Left colon (tissue), 2 donors: ENCODE data around the gene RAB11FIP4. TPM values are rescaled to one million over a fixed set of nuclear protein-coding genes. Genes with fewer than 3 reads are reported as not detected.

Source experiments
- ATAC-seq: fragments of 200-7000 bp; cut with Tn5 transposase; one replicate; pipeline ENCODE4 v1.9.1; 2020; ENCODE audit warnings: mild to moderate bottlenecking, moderate library complexity
- DNase-seq, 2 donors: peaks; one replicate each; pipeline ENCODE4 v3.0.0-alpha.2; 2020
- intact Hi-C, 2 donors: fragments of 100-400 bp; cut with DNase I in 1 of 2; cut with micrococcal nuclease in 1 of 2; formaldehyde crosslinking; loops; one replicate each; pipeline versions ENCODE4 v1.11.2 to v1.14.0; 2022; cut with DNase I, micrococcal nuclease
- total RNA-seq, 2 donors: library from RNA; stranded (reverse); fragmentation: NEBNext Ultra II Directional; extraction: Animal tissue kit (Norgen Biotek cat#: 25700); gene quantifications; one replicate each; pipeline ENCODE4 v1.2.1, GENCODE V29; 2021
- donor health status: DM: no; HTN: no; CAD: no.
- donor health status: DM: yes; HTN: yes; CAD: no.

RAB11FIP4 gene
- total RNA-seq, 2 donors from 2014 or later: 42.5 to 46.9 TPM

DNA sequence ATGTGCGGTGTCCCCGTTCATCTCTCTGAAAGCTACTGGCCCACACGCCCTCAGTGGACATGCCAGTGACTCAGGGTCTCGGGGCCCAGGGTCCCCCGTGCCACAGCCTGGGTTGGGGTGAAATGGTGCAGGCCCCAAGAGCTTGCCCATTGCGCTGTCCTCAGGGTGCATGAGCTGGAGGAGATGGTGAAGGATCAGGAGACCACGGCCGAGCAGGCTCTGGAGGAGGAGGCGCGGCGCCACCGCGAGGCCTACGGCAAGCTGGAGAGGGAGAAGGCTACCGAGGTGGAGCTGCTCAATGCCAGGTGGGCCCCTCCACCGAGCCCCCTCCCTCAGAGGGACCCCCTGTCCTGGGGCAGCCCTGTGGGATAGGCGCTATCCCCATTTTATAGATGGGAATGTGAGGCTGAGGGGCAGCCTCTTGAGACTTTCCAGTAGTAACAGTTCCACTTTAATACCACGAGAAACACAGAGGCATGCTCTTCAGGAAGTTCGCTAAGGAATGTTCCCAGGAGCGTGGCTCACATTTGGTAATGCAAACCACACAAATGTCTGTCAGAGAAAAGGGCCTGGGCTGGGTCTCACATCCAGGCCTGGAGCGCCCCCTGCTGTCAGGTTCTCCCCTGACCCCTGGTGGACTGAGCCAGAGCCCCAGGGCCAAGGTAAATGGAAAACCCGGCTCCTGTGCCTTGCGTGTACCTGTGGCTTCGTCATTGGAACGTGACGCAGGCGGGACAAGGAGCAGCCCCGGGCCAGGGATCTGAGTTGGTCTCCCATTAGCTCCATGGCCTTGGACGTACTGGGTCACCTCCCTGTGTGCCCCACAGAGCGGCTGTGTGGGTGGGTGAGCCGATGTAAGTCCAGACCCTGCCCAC, 133.7 kb downstream of the RAB11FIP4 start:
- DNase-seq: peak; percentile 76 to 96
- peak; percentile 86 for ATAC-seq
- intact Hi-C loops: loop anchor here (5.0 kb wide), 1 partner anchor 88 kb away; no protein-coding TSS in a partner anchor

DNA sequence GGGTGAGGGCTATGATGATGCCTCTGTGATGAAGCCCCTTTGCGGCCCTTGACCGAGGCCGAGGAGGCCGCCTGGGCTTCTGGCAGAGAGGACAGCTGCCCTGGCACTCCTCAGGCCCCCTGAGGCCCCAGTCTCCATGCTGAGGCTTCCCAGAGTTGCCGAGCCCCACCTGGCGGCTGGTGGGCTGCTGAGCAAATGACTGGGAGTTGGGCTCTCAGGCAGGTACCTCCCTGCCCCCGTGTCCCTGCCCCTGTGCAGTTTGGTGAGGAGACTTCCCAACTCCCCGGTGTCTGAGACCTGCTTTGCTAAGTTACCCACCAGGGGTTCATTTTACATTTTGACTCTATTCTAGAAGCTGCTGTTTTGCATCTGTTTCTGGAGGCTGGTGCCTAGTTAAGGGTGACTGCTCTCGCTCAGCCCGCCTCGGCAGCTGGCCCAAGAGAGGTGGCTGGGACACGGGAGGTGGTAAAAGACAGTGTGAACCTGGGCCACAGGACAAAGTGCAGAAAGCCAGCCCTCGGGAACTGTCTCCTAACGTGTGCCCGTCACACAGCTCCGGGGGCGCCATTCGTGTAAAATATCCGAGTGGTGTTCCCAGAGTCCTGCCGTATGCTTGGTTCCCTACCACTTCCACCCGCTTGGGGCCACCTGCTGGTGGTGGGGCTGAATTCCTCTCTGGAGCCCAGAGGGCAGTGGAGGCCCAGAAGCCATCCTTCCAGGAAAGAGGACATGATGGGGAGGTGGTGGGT, 134.5 kb downstream of the RAB11FIP4 start:
- DNase-seq (no peak), ATAC-seq (peak; percentile 34)
- intact Hi-C loops: loop anchor here (5.0 kb wide), 1 partner anchor 89 kb away; no protein-coding TSS in a partner anchor

DNA sequence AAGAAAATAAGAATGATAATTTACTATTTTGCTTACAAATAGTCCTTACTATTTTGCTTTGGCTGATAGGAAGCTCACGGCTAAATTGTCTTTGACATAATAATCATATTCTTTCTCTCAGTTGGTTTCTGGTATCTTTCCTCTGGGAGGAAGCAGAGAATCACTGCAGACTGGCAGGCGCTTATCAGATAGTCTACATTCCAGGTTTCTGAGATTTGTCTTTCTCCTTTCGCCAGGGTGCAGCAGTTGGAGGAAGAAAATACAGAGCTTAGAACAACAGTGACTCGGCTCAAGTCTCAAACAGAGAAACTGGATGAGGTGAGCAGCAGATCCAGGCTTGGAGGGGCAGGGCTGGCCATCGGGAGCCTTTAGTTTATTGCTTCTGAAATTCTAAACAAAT, 136.1 kb downstream of the RAB11FIP4 start:
- intact Hi-C loops: loop anchor here (5.0 kb wide), 1 partner anchor 90 kb away; no protein-coding TSS in a partner anchor
- ATAC-seq (no peak), DNase-seq (no peak)

DNA sequence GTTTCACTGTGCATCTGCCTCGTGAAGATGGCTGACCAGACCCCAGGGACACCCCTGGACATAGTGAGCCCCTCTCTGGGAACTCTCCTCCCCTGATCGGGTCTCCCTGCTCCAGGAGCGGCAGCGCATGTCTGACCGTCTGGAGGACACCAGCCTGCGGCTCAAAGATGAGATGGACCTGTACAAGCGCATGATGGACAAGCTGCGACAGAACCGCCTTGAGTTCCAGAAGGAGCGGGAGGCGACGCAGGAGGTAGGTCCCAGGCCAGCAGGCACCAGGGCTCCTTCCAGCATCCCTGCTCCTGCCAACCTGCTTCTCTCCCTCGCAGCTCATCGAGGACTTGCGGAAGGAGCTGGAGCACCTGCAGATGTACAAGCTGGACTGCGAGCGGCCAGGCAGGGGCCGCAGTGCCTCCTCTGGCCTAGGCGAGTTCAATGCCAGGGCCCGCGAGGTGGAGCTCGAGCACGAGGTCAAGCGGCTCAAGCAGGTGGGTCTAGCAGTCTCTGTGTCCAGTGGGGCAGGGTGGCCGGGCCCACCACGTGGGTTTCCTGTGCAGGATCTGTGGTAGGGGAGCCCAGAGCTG, 136.9 kb downstream of the RAB11FIP4 start:
- ATAC-seq: no peak
- intact Hi-C loops: loop anchor here (5.0 kb wide), 1 partner anchor 91 kb away; no protein-coding TSS in a partner anchor
- no peak for DNase-seq

DNA sequence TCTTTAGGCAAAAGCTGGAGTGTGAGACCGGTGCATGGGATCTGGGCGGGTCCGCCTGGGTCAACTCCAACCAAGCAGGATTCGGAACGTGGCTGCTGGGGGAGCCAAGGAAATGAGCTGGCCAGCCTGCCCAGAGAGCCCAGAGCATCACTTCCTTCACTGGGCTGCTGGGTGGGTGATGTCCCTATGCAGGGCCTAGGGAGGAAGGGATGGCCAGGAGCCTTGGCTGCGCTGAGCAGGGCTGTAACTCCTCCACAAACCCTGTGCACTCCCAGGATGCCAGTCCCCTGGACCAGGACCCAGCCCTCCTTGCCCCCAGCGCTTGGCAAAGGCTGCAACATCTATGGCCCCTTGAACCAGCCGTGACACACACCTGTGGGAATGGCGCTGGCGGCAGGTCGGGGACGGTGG, 138.4 kb downstream of the RAB11FIP4 start:
- intact Hi-C loops: loop anchor here (5.0 kb wide), 1 partner anchor 93 kb away; no protein-coding TSS in a partner anchor
- DNase-seq (no peak), ATAC-seq (no peak)

DNA sequence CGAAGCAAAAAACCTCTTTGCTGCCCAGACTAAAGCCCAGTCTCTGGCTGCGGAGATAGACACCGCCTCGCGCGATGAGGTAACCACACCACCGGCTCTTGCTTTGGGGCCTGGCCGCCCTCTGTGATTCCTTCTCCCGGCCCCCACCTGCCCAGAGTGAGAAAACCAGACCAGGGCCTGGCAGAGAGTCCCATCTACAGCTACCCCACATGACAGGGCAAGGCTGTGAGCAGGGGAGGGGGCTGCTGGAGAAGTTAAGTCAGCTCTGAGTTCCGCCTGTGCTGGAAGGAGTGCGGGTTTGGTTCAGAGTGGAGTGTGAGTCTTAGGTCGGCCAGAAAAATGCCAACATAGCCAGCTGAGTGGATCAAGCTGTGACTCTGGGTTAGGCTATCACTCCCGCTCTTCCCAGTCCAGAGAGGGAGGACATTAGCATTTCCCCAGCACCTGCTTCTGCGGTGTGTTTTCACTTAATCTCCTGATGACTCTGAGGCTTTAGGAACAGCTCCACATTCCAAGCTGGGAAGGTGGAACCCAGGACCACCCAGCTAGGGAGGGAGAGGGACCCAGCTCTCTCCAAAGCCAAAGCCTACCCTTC, 139.0 kb downstream of the RAB11FIP4 start:
- intact Hi-C loops: no loop called here
- ATAC-seq (no peak), DNase-seq (no peak)

DNA sequence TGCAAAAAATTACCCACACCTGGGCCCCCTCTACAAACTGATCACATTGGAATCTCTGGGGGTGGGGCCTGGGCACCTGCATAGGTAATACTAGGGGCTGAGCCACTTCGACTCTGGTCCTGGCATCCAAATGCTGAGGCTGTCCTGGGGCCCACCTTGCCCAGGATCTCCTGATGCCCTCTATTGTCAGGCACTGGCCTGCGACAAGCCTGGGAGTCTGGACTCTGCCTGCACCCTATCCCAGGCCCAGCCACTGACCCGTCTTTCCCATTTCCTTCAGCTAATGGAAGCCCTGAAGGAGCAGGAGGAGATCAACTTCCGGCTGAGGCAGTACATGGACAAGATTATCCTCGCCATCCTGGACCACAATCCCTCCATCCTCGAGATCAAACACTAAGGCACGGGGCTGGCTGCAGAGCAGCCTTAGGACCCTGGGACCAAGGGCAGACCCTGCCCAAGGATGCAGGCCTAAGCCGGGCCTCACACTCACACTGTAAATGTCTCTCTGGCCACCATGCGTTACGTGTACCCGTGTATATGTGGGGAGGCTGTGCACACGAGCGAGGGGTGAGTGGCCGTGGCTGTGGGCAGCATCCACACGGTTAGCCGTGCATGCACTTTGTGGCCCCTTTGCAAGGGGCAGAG, 140.0 kb downstream of the RAB11FIP4 start:
- no peak for DNase-seq
- intact Hi-C loops: no loop called here
- no peak for ATAC-seq

DNA sequence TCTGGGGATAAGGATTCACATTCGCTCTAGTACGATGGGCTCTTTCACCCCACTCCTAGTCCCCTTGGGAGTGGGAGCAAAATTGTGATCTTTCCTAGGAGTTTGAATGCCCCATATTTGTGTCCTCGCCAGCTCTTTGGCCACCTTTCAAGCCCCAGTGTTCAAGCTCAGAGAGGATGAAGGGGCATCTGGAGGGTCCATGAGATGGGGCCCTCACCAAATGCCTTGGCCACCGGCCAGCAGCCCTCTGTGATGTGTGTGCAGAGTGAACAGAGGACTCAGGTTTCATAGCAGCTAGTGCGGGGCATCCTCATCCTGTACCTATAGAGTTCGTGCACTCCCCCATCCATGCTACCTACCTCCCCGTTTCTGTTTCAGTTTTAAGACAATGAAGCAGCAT, 140.6 kb downstream of the RAB11FIP4 start:
- ATAC-seq: no peak
- no peak for DNase-seq
- intact Hi-C loops: no loop called here

DNA sequence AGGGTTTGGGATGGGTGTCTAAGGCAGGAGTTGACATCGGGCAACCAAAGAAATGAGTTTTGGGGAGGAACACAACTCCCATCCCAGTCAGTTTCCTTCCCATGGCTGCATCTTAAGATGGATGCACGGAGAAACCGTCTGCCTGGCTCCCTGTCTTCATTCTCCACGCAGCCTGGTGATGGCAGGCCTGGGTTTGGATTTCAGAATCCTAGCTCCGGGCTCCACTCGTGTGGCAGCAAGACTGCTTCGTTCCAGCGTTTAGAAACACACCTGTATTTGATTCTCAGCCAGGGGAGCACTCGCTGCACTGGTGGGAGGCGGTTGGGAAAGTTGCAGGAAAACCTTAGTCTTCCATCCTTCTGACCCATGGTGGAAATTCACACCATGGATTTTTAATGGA, 141.1 kb downstream of the RAB11FIP4 start:
- intact Hi-C loops: no loop called here
- ATAC-seq (no peak), DNase-seq (no peak)

DNA sequence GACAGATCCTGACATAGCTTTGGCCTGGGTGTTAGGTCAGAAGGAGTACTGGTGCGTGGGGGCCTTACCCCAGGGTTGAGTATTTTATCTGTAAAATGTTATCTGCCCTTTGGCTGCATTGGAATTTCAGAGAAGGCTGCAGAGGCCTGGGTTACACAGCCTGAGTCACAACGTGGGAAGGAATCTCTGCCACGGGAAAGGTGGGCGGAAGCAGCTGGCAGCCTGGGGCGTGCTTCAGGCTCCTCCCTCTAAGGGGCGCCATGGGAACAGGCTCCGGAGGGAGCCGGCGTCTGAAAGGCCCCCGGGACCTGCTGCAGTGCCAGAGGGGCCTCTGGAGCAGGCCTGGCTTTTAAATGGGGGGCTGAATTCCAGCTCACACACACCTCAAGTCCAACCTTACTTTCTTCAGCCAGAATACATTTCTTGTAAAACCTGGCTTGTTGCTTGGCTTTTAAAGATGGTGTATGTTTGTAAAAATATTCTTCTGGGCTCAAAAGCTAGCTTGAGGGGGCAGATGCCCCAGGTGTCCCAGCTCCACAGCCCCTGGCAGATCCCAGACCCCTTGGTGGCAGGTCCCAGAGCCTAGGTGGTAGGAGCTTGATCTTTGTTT, 142.2 kb downstream of the RAB11FIP4 start:
- intact Hi-C loops: no loop called here
- DNase-seq: no peak
- peak; percentile 21 for ATAC-seq

DNA sequence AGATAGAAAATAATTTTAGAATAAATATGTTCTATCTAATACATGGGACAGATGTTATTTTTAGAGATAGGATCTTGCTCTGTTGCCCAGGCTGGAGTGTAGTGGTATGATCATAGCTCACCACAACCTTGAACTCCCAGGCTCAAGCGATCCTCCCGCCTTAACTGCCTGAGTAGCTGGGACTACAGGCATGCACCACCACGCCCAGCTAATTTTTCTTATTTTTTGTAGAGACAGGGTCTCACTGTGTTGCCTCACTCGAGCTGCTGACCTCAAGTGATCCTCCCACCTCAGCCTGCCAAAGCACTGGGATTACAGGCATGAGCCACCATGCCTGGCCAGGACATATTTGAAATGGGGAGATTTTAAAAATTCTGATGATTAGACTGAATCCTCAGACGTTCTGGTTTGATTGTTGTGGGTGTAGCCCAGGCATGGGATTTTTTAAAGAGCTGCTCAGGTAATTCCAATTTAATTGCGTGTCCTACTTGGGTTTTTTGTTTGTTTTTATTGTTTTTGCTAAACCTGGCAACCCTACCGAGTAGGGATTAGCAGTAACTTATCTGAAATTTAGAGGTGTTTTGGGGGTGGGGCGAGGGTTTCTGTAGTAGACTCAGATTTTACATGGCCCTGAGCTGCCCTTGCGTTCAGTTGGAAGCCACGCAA, 142.9 kb downstream of the RAB11FIP4 start:
- intact Hi-C loops: no loop called here
- no peak for DNase-seq
- ATAC-seq: no peak

DNA sequence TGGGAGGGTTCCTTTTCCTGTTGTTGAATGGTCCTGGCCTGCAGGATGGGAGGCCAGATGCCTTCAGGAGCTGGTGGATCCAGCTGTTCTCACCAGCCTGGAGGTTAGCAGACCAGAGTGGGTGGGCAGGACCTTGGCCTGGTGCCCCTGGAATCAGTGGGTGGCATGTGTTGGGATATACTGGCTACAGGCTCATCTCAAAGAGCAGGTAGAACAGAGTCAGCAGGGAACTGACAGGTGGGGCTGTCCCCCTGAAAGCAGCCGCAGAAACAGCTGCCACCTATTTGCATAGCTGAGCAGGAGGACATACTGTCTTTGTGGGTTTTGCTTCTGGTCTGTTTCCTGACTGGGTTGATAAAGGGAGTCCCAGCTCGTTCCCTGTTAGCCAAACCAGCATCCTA, 144.1 kb downstream of the RAB11FIP4 start:
- intact Hi-C loops: no loop called here
- ATAC-seq (no peak), DNase-seq (no peak)

DNA sequence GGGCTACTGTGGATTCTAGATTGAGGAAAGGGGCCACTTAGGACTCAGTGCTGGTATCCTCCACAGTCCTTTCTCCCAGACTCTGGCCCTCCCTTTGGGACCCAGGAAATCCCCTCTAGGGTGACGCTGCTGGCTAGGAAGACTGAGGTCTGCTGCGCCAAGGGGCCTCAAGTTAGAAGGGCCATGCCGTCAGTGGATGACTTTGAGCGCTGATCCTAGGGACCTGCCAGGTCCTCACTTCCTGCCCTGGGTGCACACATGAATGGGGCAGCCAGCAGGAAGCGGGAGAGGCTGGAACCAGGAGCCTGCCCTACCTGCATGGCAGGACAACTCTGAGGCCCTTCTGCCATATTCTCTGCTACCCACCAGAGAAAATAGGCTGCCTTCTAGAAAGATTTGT, 145.0 kb downstream of the RAB11FIP4 start:
- DNase-seq (no peak), ATAC-seq (no peak)
- intact Hi-C loops: no loop called here

DNA sequence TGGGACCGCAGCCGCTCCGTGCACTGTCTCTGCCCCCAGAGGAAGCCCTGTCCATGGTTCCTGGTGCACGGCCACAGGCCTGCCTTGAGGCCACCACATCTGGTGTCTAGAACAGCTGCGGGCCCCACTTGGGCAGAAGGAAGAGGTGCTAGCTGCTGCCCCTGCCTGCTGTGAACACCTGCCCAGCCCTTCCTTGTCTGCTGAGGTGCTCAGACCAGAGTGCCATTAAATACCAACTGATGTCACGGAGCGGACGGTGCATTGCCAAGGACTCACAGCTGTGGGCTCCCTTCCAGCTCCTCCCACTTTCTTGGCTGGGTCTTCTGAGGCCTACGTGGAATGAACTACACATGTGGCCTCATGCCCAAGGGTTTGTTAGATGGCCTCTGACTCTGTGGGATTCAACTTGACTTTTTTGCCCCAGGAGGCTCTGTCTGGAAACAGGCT, 146.1 kb downstream of the RAB11FIP4 start:
- DNase-seq: no peak
- peak; percentile 17 for ATAC-seq

DNA sequence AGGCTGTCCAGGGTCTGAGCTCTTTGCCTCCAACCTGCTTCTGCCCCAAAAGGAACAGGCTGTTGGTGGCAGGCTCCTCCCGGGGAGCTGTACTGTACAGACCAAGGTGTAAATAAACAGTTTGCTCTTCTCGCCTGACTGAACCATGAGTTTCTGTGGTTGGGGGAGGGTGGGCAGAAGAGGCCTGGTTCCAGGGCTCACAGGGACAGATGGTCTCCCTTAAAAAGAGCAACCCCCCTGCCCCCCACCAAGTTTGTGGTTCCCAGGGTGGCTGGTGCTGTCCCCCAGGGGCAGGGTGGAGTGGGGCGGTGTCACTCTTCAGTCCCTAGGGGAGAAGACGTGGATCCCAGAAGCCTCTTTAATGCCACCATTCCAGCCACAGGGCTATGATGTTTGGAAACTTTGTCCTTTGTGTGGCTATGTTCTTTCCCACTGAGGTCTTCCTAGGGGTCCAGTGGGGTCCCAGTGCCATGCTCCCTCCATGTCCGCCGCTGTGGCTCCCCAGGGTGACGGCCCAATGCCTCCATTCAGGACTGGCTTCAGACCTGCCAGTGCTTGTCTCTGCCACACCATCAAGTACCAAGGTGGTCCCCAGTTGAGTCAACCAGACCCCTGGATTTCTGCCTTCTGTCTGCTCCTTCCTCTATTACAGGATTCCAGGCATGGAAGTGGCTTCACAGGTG, 146.7 kb downstream of the RAB11FIP4 start:
- ATAC-seq (peak; percentile 19), DNase-seq (no peak)
- intact Hi-C loops: no loop called here

More for the DNA sequence above, 146.1 kb downstream of the RAB11FIP4 start:
- intact Hi-C loops: no loop called here

DNA sequence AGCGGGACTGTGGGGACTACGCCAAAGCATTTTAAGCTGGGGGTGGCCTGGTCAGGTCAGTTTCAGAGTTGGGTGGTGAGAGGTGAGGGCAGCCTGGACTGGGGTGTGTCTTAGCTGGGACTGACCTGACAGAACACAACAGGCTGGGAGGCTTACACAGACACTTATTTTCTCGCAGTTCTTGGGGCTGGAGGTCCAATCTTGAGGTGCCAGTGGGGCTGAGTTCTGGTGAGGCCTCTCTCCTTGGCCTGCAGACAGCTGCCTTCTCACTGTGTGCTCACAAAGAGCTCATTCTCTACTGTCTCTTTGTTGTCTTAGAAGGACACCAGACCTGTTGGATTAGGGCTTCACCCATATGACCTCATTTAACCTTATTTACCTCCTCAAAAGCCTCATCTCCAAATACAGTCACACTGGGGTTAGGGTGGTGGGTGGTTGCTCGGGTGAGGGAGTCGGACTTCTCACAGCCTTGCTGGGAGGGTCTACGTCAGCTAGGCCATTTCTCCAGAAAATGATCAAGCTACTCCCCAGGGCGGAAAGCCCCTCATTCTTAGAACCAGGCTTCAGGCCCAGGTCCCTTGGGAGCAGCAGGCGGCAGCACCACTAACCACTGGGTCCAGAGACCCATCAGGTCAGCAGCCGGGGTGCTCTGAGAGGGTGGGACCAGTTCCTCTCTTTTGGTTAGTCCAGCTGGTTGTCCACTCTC, 149.3 kb downstream of the RAB11FIP4 start:
- ATAC-seq (no peak), DNase-seq (no peak)
- intact Hi-C loops: no loop called here
